ENCODE results near the gene RHO. TPM values are rescaled to one million over a fixed set of nuclear protein-coding genes. Genes with fewer than 3 reads are reported as not detected.

Gene RHO
- polyA plus RNA-seq, 1 of the 3 experiments (the other 2 are of a cell fraction): not detected

- no peak overlapping the region for H3K9ac ChIP-seq
- no peaks in the 10 kb centered on the region for H3K9me2 ChIP-seq
- H3K4me3 ChIP-seq (ENCODE audit: low read depth in 2 of 2, low read length in 1 of 2): no peak overlapping the region
- DNase-seq: no peak
- no peaks in the 10 kb centered on the region for H3K79me2 ChIP-seq (ENCODE audit: insufficient read depth)
- H3K9me3 ChIP-seq: no peaks in the 10 kb centered on the region
- TF ChIP-seq TEAD4 (IDR thresholded peaks at IDR 0.05; ENCODE audit: borderline replicate concordance, insufficient read depth) (no peak), RFX5 (IDR thresholded peaks at IDR 0.05; ENCODE audit: low read length) (no peak), ZBTB33 (IDR thresholded peaks at IDR 0.05; ENCODE audit: borderline replicate concordance, low read depth) (no peak), RXRA (IDR thresholded peaks at IDR 0.05; ENCODE audit: borderline replicate concordance, low read depth) (no peak), MEF2A (IDR thresholded peaks at IDR 0.05; ENCODE audit: borderline replicate concordance, low read depth) (no peak), FOSL2 (IDR thresholded peaks at IDR 0.05; ENCODE audit: borderline replicate concordance, low read depth) (no peak), ELF1 (IDR thresholded peaks at IDR 0.05) (no peak), FOXJ3 (CRISPR knock-in tag; IDR thresholded peaks at IDR 0.05) (no peak)
- TF ChIP-seq, protein P1, sequence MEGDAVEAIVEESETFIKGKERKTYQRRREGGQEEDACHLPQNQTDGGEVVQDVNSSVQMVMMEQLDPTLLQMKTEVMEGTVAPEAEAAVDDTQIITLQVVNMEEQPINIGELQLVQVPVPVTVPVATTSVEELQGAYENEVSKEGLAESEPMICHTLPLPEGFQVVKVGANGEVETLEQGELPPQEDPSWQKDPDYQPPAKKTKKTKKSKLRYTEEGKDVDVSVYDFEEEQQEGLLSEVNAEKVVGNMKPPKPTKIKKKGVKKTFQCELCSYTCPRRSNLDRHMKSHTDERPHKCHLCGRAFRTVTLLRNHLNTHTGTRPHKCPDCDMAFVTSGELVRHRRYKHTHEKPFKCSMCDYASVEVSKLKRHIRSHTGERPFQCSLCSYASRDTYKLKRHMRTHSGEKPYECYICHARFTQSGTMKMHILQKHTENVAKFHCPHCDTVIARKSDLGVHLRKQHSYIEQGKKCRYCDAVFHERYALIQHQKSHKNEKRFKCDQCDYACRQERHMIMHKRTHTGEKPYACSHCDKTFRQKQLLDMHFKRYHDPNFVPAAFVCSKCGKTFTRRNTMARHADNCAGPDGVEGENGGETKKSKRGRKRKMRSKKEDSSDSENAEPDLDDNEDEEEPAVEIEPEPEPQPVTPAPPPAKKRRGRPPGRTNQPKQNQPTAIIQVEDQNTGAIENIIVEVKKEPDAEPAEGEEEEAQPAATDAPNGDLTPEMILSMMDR (IDR thresholded peaks at IDR 0.05): no peak
- TF ChIP-seq, protein P2, sequence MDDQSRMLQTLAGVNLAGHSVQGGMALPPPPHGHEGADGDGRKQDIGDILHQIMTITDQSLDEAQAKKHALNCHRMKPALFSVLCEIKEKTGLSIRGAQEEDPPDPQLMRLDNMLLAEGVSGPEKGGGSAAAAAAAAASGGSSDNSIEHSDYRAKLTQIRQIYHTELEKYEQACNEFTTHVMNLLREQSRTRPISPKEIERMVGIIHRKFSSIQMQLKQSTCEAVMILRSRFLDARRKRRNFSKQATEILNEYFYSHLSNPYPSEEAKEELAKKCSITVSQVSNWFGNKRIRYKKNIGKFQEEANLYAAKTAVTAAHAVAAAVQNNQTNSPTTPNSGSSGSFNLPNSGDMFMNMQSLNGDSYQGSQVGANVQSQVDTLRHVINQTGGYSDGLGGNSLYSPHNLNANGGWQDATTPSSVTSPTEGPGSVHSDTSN (IDR thresholded peaks at IDR 0.05): no peak
- TF ChIP-seq, protein P3, sequence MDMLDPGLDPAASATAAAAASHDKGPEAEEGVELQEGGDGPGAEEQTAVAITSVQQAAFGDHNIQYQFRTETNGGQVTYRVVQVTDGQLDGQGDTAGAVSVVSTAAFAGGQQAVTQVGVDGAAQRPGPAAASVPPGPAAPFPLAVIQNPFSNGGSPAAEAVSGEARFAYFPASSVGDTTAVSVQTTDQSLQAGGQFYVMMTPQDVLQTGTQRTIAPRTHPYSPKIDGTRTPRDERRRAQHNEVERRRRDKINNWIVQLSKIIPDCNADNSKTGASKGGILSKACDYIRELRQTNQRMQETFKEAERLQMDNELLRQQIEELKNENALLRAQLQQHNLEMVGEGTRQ (IDR thresholded peaks at IDR 0.05; ENCODE audit: borderline replicate concordance, low read depth, low read length): no peak
- peaks cover 0 to 15% of the 10 kb centered on the region in 2 experiments; a peak in 2 of 4 replicates for H3K4me1 ChIP-seq (ENCODE audit: control insufficient read depth in 1 of 2, insufficient read depth in 2 of 2, low read depth in 1 of 2, low read length in 1 of 2)
- no peaks in the 10 kb centered on the region for H3F3A ChIP-seq (replicated peaks; ENCODE audit: insufficient read depth)
- H4K20me1 ChIP-seq (ENCODE audit: insufficient read depth): no peaks in the 10 kb centered on the region
- no peaks in the 10 kb centered on the region for H3K27me3 ChIP-seq (ENCODE audit: insufficient read depth)
- no peaks in the 10 kb centered on the region for H3K36me3 ChIP-seq (replicated peaks in 1 of 2; ENCODE audit: control insufficient read depth in 1 of 2, insufficient read depth in 2 of 2, low read length in 1 of 2)
- POLR2A ChIA-PET: no interaction called here
- no peak overlapping the region for H2AFZ ChIP-seq (ENCODE audit: low read depth)
- no peak overlapping the region for H3K27ac ChIP-seq (ENCODE audit: low read depth in 2 of 2, low read length in 1 of 2)
- CTCF ChIA-PET: no interaction called here
- WGBS (ENCODE audit: low lambda C conversion rate): 78% methylated on average over 4 of the region's 10 CpGs
- H3K4me2 ChIP-seq: no peak overlapping the region
These were observed 9.0 kb upstream of the RHO start for GRCh38 chr3:129519449-129519848.
